ENCODE measurements around the gene DOK7. TPM values are rescaled to one million over a fixed set of nuclear protein-coding genes. Genes with fewer than 3 reads are reported as not detected.

The DOK7 gene
- total and polyA plus RNA-seq, 7 donors, result 0.85 to 1.9 (median 1.2) TPM; not detected in 4

GRCh38 chr4:3435686-3435956 lies 27.5 kb upstream of the DOK7 start:
- WGBS, 2 donors, result 87 to 90% methylated on average over 4 of the region's 4 CpGs
- Histone ChIP-seq H3K9me3 (no peaks in the 10 kb centered on the region), H3K27ac (no peak overlapping the region), H3K27me3 (no peaks in the 10 kb centered on the region), H3K4me3 (no peak overlapping the region), H3K4me1 (no peaks in the 10 kb centered on the region), H3K36me3 (peaks cover 0 to 12% (median 7%) of the 10 kb centered on the region in 4 donors)
- TF ChIP-seq, protein P1, sequence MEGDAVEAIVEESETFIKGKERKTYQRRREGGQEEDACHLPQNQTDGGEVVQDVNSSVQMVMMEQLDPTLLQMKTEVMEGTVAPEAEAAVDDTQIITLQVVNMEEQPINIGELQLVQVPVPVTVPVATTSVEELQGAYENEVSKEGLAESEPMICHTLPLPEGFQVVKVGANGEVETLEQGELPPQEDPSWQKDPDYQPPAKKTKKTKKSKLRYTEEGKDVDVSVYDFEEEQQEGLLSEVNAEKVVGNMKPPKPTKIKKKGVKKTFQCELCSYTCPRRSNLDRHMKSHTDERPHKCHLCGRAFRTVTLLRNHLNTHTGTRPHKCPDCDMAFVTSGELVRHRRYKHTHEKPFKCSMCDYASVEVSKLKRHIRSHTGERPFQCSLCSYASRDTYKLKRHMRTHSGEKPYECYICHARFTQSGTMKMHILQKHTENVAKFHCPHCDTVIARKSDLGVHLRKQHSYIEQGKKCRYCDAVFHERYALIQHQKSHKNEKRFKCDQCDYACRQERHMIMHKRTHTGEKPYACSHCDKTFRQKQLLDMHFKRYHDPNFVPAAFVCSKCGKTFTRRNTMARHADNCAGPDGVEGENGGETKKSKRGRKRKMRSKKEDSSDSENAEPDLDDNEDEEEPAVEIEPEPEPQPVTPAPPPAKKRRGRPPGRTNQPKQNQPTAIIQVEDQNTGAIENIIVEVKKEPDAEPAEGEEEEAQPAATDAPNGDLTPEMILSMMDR (IDR thresholded peaks at IDR 0.05), result no peak
- TF ChIP-seq EP300 (IDR thresholded peaks at IDR 0.05) (no peak), POLR2AphosphoS5 (IDR thresholded peaks at IDR 0.05) (no peak), POLR2A (IDR thresholded peaks at IDR 0.05) (no peak)
- no peak for DNase-seq
- intact Hi-C loops (cut with DNase I), result no loop called here

DNA sequence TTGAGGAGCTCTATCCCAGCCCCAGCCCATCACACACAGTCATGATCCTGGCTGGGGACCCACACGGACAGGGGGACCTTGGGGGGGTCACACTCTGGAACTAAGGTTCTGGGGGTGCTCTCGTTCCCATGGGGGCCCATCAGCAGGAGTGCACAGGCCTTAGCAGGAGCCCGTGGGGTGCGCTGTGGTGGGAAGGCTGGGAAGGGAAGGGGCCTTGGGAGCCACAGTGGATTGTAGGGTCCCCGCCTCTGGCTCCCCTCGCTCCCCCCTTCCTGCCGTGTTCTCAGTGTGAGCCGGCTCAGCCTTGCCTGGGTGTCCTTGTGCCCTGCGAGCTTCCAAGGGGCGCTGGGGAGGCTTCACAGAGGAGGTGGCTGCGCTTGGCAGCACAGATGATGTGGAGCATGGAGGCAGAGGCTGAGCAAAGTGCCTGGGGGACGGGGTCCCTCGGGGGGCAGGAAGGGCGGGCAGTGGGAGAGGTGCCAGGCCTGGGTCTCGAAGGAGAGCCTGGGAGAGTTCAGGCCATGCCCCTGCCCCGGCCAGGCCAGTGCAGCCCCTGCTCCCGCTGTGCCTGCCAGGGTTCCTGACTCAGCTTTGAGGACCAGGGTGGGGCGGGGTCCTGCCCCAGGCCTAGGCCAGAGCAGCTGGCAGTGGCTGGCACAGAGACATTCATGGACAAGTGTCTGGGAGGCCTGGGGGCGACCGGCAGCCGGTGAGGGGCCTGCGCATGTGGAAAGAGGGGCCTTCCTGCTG lies 26.9 kb upstream of the DOK7 start:
- TF ChIP-seq POLR2AphosphoS5 (IDR thresholded peaks at IDR 0.05) (no peak), EP300 (IDR thresholded peaks at IDR 0.05) (no peak), POLR2A (IDR thresholded peaks at IDR 0.05) (no peak)
- TF ChIP-seq, protein P1 (IDR thresholded peaks at IDR 0.05), result no peak
- DNase-seq, result no peak
- intact Hi-C loops (cut with DNase I), result no loop called here
- H3K9me3 ChIP-seq, result no peaks in the 10 kb centered on the region
- H3K27ac ChIP-seq, result no peak overlapping the region
- no peaks in the 10 kb centered on the region for H3K4me1 ChIP-seq
- no peak overlapping the region for H3K4me3 ChIP-seq
- H3K27me3 ChIP-seq, result no peaks in the 10 kb centered on the region
- H3K36me3 ChIP-seq, result peaks cover 0 to 6% (median 2%) of the 10 kb centered on the region in 4 donors
- WGBS, 2 donors, result 86 to 88% methylated on average over 22 of the region's 22 CpGs

GRCh38 chr4:3436798-3437581 lies 26.1 kb upstream of the DOK7 start:
- H3K36me3 ChIP-seq, result no peaks in the 10 kb centered on the region
- TF ChIP-seq, protein P1 (IDR thresholded peaks at IDR 0.05), result no peak
- TF ChIP-seq EP300 (IDR thresholded peaks at IDR 0.05), result no peak
- TF ChIP-seq POLR2AphosphoS5 (IDR thresholded peaks at IDR 0.05), result no peak
- no peak for TF ChIP-seq POLR2A (IDR thresholded peaks at IDR 0.05)
- H3K9me3 ChIP-seq, result no peaks in the 10 kb centered on the region
- no peak overlapping the region for H3K27ac ChIP-seq
- H3K4me1 ChIP-seq, result no peaks in the 10 kb centered on the region
- intact Hi-C loops (cut with DNase I), result no loop called here
- no peak for DNase-seq
- H3K27me3 ChIP-seq, result no peaks in the 10 kb centered on the region
- H3K4me3 ChIP-seq, result no peak overlapping the region
- WGBS, 2 donors, result 61 to 81% methylated on average over 19 of the region's 19 CpGs

DNA sequence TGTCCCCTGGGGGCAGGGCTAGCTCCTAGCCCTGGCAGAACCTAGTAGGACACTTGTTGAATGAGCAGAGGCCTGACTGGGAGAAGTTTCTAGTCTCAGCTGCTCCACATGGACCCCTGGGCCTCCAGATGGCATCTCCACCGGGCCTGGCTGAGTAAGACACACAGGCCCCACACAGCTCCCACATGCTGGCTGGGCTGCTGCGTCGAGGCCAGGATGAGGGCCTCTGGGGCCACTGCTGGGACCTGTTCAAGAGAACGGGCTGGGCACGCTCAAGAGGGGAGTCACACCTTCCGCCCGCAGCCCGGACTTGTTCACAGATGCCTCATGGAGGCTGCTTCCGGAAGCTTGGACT lies 25.5 kb upstream of the DOK7 start:
- 83 to 92% methylated on average over 9 of the region's 9 CpGs for WGBS, 2 donors
- no peak for DNase-seq
- TF ChIP-seq EP300 (IDR thresholded peaks at IDR 0.05) (no peak), POLR2A (IDR thresholded peaks at IDR 0.05) (no peak), POLR2AphosphoS5 (IDR thresholded peaks at IDR 0.05) (no peak)
- TF ChIP-seq, protein P1 (IDR thresholded peaks at IDR 0.05), result no peak
- Histone ChIP-seq H3K27me3 (peaks cover 0 to under 1% (median 0%) of the 10 kb centered on the region in 3 donors), H3K4me3 (no peak overlapping the region), H3K4me1 (no peaks in the 10 kb centered on the region), H3K9me3 (no peaks in the 10 kb centered on the region), H3K27ac (no peak overlapping the region), H3K36me3 (no peaks in the 10 kb centered on the region)
- intact Hi-C loops (cut with DNase I), result no loop called here

Measured in sigmoid colon (tissue), 7 donors.